ENCODE results near the gene CLDN8. TPM values are rescaled to one million over a fixed set of nuclear protein-coding genes. Genes with fewer than 3 reads are reported as not detected.

The CLDN8 gene
- polyA plus RNA-seq, 5 donors = 0.14 to 0.48 (median 0.30) TPM

GRCh38 chr21:30206551-30207251 lies 9.2 kb downstream of the CLDN8 start:
- DNase-seq = no peak

GRCh38 chr21:30200000-30200399 lies 15.9 kb downstream of the CLDN8 start:
- peak in 1 of 2 donors; percentile 8 for DNase-seq

GRCh38 chr21:30194701-30195299 lies 21.1 kb downstream of the CLDN8 start:
- no peak for DNase-seq

GRCh38 chr21:30193201-30193600 lies 22.7 kb downstream of the CLDN8 start:
- DNase-seq = no peak

- DNase-seq = no peak
These were observed 25.3 kb downstream of the CLDN8 start for GRCh38 chr21:30190554-30190953.

GRCh38 chr21:30189773-30190172 lies 26.1 kb downstream of the CLDN8 start:
- no peak for DNase-seq

- no peak for DNase-seq
These were observed 29.7 kb downstream of the CLDN8 start for GRCh38 chr21:30186242-30186641.

GRCh38 chr21:30168086-30168485 lies 47.8 kb downstream of the CLDN8 start:
- DNase-seq = no peak

GRCh38 chr21:30166705-30167104 lies 49.2 kb downstream of the CLDN8 start, which contains the start of gene CLDN17:
Gene CLDN17 (minus strand): TSS chr21:30166805. CDS start chr21:30166617, 188 bp downstream.
- no peak for DNase-seq

GRCh38 chr21:30166171-30166570 lies 49.7 kb downstream of the CLDN8 start:
- DNase-seq = no peak

GRCh38 chr21:30164796-30165195 lies 51.1 kb downstream of the CLDN8 start:
- no peak for DNase-seq

Other genes with a start within 250 kb of the CLDN8 start
- not detected for gene CLDN17, start 49.3 kb downstream of the CLDN8 start, polyA plus RNA-seq (ENCODE audit: insufficient read depth in 1 of 5, insufficient read length in 5 of 5, low replicate concordance in 1 of 5)
- not detected for gene KRTAP24-1, start 66.9 kb upstream of the CLDN8 start, polyA plus RNA-seq (ENCODE audit: insufficient read depth in 1 of 5, insufficient read length in 5 of 5, low replicate concordance in 1 of 5)
- not detected for gene KRTAP25-1, start 73.4 kb upstream of the CLDN8 start, polyA plus RNA-seq (ENCODE audit: insufficient read depth in 1 of 5, insufficient read length in 5 of 5, low replicate concordance in 1 of 5)
- not detected for gene KRTAP26-1, start 104.2 kb upstream of the CLDN8 start, polyA plus RNA-seq (ENCODE audit: insufficient read depth in 1 of 5, insufficient read length in 5 of 5, low replicate concordance in 1 of 5)
- gene KRTAP27-1, start 121.6 kb upstream of the CLDN8 start, polyA plus RNA-seq (ENCODE audit: insufficient read depth in 1 of 5, insufficient read length in 5 of 5, low replicate concordance in 1 of 5) = not detected
- not detected for gene KRTAP23-1, start 132.5 kb upstream of the CLDN8 start, polyA plus RNA-seq (ENCODE audit: insufficient read depth in 1 of 5, insufficient read length in 5 of 5, low replicate concordance in 1 of 5)
- not detected for gene KRTAP13-2, start 156.2 kb upstream of the CLDN8 start, polyA plus RNA-seq (ENCODE audit: insufficient read depth in 1 of 5, insufficient read length in 5 of 5, low replicate concordance in 1 of 5)
- not detected for gene KRTAP13-1, start 179.9 kb upstream of the CLDN8 start, polyA plus RNA-seq (ENCODE audit: insufficient read depth in 1 of 5, insufficient read length in 5 of 5, low replicate concordance in 1 of 5)
- not detected for gene KRTAP13-3, start 209.8 kb upstream of the CLDN8 start, polyA plus RNA-seq (ENCODE audit: insufficient read depth in 1 of 5, insufficient read length in 5 of 5, low replicate concordance in 1 of 5)
- gene KRTAP13-4, start 214.1 kb upstream of the CLDN8 start, polyA plus RNA-seq (ENCODE audit: insufficient read depth in 1 of 5, insufficient read length in 5 of 5, low replicate concordance in 1 of 5) = not detected
- not detected for gene KRTAP15-1, start 224.2 kb upstream of the CLDN8 start, polyA plus RNA-seq (ENCODE audit: insufficient read depth in 1 of 5, insufficient read length in 5 of 5, low replicate concordance in 1 of 5)

Data from right lung (tissue), 5 donors.